Adrenal gland (tissue), 12 donors: ENCODE data around the gene LATS1. TPM values are rescaled to one million over a fixed set of nuclear protein-coding genes. Genes with fewer than 3 reads are reported as not detected.

ENCODE experiments used
- DNase-seq, 7 donors: peaks; one replicate each; pipeline ENCODE4 v3.0.0-alpha.2; 2019 to 2020
- H3K27ac ChIP-seq, 5 donors: fragments of 200-600 bp; sonication (generic) in 4 of 5; 1 replicate in 3 of 5; 2 replicates in 2 of 5; pipeline versions ENCODE4 v1.5.1 to v1.8.0; 2016 to 2020; ENCODE audit warnings: mild to moderate bottlenecking in 1 of 5
- H3K27me3 ChIP-seq: fragments of 200-600 bp; 2 replicates; pipeline ENCODE4 v1.8.0; 2021
- H3K36me3 ChIP-seq, 2 donors: fragments of 200-600 bp; replicated peaks in 1 of 2; 1 replicate in 1 of 2; 2 replicates in 1 of 2; pipeline versions ENCODE4 v1.5.1 to v1.8.0; 2018 to 2022
- H3K4me1 ChIP-seq, 2 donors: fragments of 200-600 bp; replicated peaks in 1 of 2; 1 replicate in 1 of 2; 2 replicates in 1 of 2; pipeline versions ENCODE4 v1.5.1 to v1.8.0; 2018 to 2021
- H3K4me3 ChIP-seq, 4 donors: fragments of 200-600 bp; sonication (generic) in 3 of 4; one replicate each; pipeline ENCODE4 v1.5.1; 2016 to 2018
- H3K9me3 ChIP-seq, 3 donors: fragments of 200-600 bp; sonication (generic) in 1 of 3; replicated peaks in 1 of 3; 1 replicate in 2 of 3; 2 replicates in 1 of 3; pipeline versions ENCODE4 v1.5.1 to v1.8.0; 2016 to 2021
- CTCF ChIP-seq, 6 experiments: fragments of 450-650 bp in 4 of 6; fragments of 200-600 bp in 2 of 6; sonication (generic) in 1 of 6; IDR thresholded peaks; 1 replicate in 5 of 6; 2 replicates in 1 of 6; pipeline versions ENCODE4 v1.5.1 to v1.8.0; 2016 to 2021; ENCODE audit warnings: antibody characterized with exemption in 6 of 6, mild to moderate bottlenecking in 2 of 6, moderate library complexity in 1 of 6
- POLR2A ChIP-seq, 2 donors: fragments of 450-650 bp; IDR thresholded peaks; one replicate each; pipeline ENCODE4 v1.6.1; 2017; ENCODE audit warnings: antibody characterized with exemption in 2 of 2, mild to moderate bottlenecking in 2 of 2, moderate library complexity in 1 of 2
- WGBS, 4 donors: extraction: QIAGEN DNeasy Blood & Tissue Kit in 2 of 4; methylation state at CpG; one replicate each; pipeline versions ENCODE4 v1.1.5 to v1.1.7; 2013 to 2017; 5-methylcytosine and 5-hydroxymethylcytosine counted together
- intact Hi-C, 2 donors: fragments of 100-400 bp; cut with DNase I; formaldehyde crosslinking; loops; one replicate each; pipeline versions ENCODE4 v1.14.1 to v1.15.0; 2022 to 2023
- polyA plus RNA-seq, 3 donors: library from polyadenylated mRNA; stranded (reverse); fragments of 200-250 nt in 2 of 3; fragments of 350-450 nt in 1 of 3; fragmentation: Illumina TruSeq in 1 of 3; extraction: RNeasy Lipid Tissue Mini Kit (QIAGEN cat#74804) in 1 of 3; gene quantifications; one replicate each; pipeline ENCODE4 v1.2.3, GENCODE V29; 2013 to 2014
- total RNA-seq, 9 donors: library from RNA; depleted of rRNA in 4 of 9; stranded (reverse); fragments of >200 nt in 4 of 9; fragments of 120-200 nt in 1 of 9; fragmentation: NEBNext Ultra II Directional in 1 of 9; extraction: Animal tissue kit (Norgen Biotek cat#: 25700) in 1 of 9; gene quantifications; one replicate each; pipeline versions ENCODE4 v1.1.0 to v1.2.4, GENCODE V29; 2013 to 2023
- donor health status: healthy with polysubstance abuse.
- donor health status: Bipolar disorder and iron deficiency.
- donor health status: DM: yes; HTN: yes; CAD: no.
- donor health status: DM: no; HTN: no; CAD: no.
- donor health status: DM: no; HTN: no; CAD: no.
- donor health status: DM: yes; HTN: yes; CAD: no.

Gene LATS1
- total and polyA plus RNA-seq, 12 donors = 6.2 to 39.6 (median 24.2) TPM

DNA sequence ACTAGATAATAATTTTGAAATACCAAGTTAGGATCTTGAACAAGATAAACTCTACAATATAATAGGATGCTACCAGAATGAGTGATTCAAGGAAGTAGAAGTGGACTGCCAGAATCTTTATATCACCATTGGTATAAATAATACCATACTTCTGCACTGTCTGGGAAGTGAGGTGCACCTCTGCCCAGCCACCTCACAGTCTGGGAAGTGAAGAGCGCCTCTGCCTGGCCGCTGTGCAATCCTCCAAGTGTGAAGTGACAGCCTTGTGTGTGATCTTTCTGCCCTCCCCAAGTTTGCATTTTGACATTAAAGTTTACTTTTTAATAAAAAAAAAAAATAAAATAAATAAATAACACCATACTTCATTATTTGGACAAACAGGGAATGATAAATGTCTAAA lies 18.8 kb downstream of the LATS1 start:
- no peak for DNase-seq
- Histone ChIP-seq H3K9me3 (no peaks in the 10 kb centered on the region), H3K27me3 (no peaks in the 10 kb centered on the region), H3K4me1 (peaks cover 0 to 13% of the 10 kb centered on the region in 2 donors), H3K4me3 (no peak overlapping the region), H3K27ac (no peak overlapping the region), H3K36me3 (peaks cover 0 to 14% of the 10 kb centered on the region in 2 donors)
- intact Hi-C loops = no loop called here
- 96 to 98% (median 97%) methylated on average over 2 of the region's 2 CpGs for WGBS, 4 donors
- TF ChIP-seq POLR2A (IDR thresholded peaks at IDR 0.05) (no peak), CTCF (IDR thresholded peaks at IDR 0.05) (no peak)

- no peak for DNase-seq
- intact Hi-C loops = no loop called here
- H3K27ac ChIP-seq = no peak overlapping the region
Measured at GRCh38 chr6:149698175-149698574, 19.7 kb downstream of the LATS1 start.

DNA sequence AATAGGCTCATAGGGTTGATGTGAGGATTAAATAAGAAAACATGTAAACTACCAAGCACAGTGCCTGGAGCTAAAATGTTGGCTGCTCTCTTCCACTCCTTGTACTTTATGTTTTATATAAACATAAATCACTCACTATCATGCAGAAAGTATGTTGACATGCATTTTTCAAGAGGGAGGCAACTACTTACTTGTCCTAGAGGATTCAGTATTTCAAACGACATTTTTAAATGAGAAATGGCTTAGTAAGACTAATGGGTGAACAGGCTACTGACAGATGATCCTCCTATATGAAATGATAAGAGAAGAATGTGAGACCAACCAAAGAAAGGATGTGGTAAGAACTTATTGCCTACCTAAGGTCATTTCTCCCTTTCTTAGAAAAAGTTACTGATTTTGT lies 21.0 kb downstream of the LATS1 start:
- peaks cover 0 to 13% of the 10 kb centered on the region in 2 donors for H3K4me1 ChIP-seq
- intact Hi-C loops = no loop called here
- no peaks in the 10 kb centered on the region for H3K9me3 ChIP-seq
- no peak overlapping the region for H3K27ac ChIP-seq
- DNase-seq = no peak
- TF ChIP-seq CTCF (IDR thresholded peaks at IDR 0.05) (no peak), POLR2A (IDR thresholded peaks at IDR 0.05) (no peak)
- 32 to 75% (median 44%) methylated on average over 1 of the region's 1 CpG for WGBS, 4 donors
- H3K36me3 ChIP-seq = peaks cover 0 to 31% of the 10 kb centered on the region in 2 donors
- no peaks in the 10 kb centered on the region for H3K27me3 ChIP-seq
- no peak overlapping the region for H3K4me3 ChIP-seq

More at GRCh38 chr6:149698175-149698574, 19.7 kb downstream of the LATS1 start:
- TF ChIP-seq CTCF (IDR thresholded peaks at IDR 0.05) (no peak), POLR2A (IDR thresholded peaks at IDR 0.05) (no peak)
- 92 to 95% (median 94%) methylated on average over 2 of the region's 2 CpGs for WGBS, 4 donors
- H3K36me3 ChIP-seq = peaks cover 0 to 24% of the 10 kb centered on the region in 2 donors
- H3K4me1 ChIP-seq = peaks cover 0 to 13% of the 10 kb centered on the region in 2 donors
- no peaks in the 10 kb centered on the region for H3K9me3 ChIP-seq
- H3K4me3 ChIP-seq = no peak overlapping the region
- H3K27me3 ChIP-seq = no peaks in the 10 kb centered on the region

DNA sequence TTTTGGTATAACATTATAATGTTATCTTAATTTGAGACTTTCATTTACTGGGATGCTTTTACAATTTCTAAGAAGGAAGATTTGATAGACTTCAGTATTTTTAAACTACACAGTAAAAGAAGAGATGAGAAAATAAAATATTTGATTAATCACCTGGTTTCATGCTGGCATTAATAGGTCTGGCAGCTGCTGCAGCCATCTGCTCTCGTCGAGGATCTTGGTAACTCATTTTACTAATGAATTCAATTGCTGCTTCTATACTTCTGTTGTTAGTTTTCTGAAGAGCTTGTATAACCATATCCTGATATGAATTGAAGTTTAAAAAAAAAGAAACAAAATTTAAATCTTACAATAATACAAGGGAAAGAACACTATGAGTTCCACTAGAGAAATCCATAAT lies 23.0 kb downstream of the LATS1 start:
- DNase-seq = no peak
- H3K4me3 ChIP-seq = no peak overlapping the region
- intact Hi-C loops = no loop called here
- no peaks in the 10 kb centered on the region for H3K27me3 ChIP-seq
- TF ChIP-seq POLR2A (IDR thresholded peaks at IDR 0.05) = no peak
- TF ChIP-seq CTCF (IDR thresholded peaks at IDR 0.05) = no peak
- H3K9me3 ChIP-seq = no peaks in the 10 kb centered on the region
- no peak overlapping the region for H3K27ac ChIP-seq
- 64 to 84% (median 74%) methylated on average over 2 of the region's 2 CpGs for WGBS, 4 donors
- peaks cover 0 to 30% of the 10 kb centered on the region in 2 donors for H3K36me3 ChIP-seq
- peaks cover 0 to 12% of the 10 kb centered on the region in 2 donors for H3K4me1 ChIP-seq
